HG03558 (cell line): ENCODE results near the gene ZAR1L.
A peak's percentile ranks its signal among the peaks of the same experiment; 100 is the strongest.

Source experiments
- ATAC-seq: cut with Tn5 transposase; IDR thresholded peaks from one replicate; pipeline ENCODE4 v1.9.1; 2021; ENCODE audit warnings: moderate number of reproducible peaks; ENCODE audit not compliant: unreplicated experiment; ENCODE audit errors: extremely low read depth

ZAR1L gene

GRCh38 chr13:32305646-32306045 lies 9.5 kb downstream of the ZAR1L start:
- ATAC-seq: no peak

GRCh38 chr13:32302461-32302860 lies 12.7 kb downstream of the ZAR1L start:
- ATAC-seq: no peak

DNA sequence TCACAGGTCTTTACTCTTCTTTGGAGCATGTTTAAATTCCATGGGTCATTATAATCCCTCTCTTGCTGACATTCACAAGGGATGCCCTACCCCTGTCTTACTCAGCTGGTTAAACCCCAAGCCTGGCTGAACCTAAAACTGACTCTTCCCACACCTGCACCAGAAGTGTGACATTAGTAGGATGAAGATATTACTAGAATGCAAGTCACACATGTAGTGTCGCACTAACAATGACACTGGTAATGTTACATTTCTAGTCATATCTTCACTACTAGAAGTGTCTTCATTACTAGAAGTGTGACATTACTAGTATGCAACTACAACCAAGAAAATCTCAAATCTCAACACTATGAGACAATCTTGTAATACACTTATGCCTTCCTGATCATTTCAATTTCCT lies 14.2 kb downstream of the ZAR1L start:
- no peak for ATAC-seq

DNA sequence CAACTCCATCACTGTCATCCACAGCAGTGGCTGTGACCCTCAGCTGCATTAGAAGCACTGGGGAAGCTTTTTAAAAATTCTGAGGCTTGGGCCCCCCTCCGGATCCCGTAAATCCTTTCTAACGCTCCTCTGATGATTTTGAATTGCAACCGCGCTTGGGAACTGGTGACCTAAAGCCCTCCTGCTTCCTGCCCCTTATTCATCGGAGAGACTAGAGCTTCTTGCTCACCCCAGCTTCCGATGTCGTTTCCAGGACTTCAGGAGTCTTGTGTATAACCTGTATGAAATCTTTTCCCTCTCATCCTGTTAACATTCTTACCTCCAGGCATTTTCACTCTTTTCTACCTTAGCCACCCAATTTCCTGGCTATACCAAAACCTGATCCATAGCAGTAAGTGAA lies 14.8 kb downstream of the ZAR1L start:
- ATAC-seq: no peak

DNA sequence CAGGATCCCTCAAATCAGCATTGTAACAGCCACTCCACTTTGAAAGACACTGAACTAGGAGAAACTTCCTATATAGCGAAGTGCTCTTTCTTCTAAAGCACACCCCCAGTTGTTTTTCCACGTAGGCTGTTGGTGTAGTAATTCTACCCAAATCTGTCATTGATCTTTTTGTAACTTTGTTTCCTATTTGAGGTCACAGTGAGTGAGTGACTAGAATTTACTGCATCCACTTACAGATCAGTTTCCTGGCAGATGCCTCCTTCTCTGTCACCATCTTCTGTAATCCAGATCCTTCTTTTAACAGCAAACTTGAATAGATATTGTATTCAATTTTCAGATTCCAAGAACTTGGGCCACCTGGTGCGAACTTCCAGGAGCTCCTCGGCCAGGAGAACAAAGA lies 15.3 kb downstream of the ZAR1L start:
- no peak for ATAC-seq

GRCh38 chr13:32298695-32299094 lies 16.5 kb downstream of the ZAR1L start:
- no peak for ATAC-seq

- no peak for ATAC-seq
Measured at GRCh38 chr13:32297206-32297605, 18.0 kb downstream of the ZAR1L start.

DNA sequence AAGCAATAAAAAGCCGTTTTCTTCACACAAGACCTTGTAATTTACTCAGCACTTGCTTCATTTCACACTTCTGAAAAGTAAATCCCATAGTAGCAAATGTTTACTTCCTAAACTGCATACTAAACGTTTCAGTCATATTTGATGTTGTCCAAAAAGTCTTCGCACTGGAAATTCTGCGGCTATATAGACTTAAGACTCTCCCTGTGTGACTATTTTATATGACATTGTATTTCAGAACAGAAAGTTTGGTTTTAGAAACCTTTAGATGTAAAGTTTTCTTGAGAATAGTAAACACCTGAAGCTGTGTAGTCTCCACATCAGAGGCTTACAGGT lies 29.6 kb downstream of the ZAR1L start:
- ATAC-seq: no peak

- ATAC-seq: no peak
Measured at GRCh38 chr13:32284927-32285632, 30.1 kb downstream of the ZAR1L start.

- ATAC-seq: no peak
Measured at GRCh38 chr13:32282096-32282711, 33.0 kb downstream of the ZAR1L start.

- ATAC-seq: no peak
Measured at GRCh38 chr13:32281096-32281495, 34.1 kb downstream of the ZAR1L start.

DNA sequence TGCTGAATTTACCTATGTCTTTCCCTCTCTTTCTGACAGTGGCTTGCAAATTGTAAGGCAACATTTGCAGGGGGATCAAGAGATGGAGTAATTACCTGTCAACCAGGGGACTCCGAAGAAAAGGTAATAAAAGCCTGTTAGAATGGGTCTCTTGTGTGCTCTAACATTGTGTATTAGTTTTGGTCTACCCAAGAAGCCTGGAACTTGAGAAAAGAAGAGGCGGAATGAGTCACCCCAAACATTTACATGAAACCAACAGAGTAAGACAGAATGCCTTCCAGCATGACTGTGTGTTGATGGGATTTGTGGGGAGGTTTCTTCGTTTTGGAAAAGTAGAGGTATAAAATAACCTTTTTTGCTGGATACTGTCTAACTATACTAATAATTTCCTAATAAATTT lies 36.7 kb downstream of the ZAR1L start:
- no peak for ATAC-seq

DNA sequence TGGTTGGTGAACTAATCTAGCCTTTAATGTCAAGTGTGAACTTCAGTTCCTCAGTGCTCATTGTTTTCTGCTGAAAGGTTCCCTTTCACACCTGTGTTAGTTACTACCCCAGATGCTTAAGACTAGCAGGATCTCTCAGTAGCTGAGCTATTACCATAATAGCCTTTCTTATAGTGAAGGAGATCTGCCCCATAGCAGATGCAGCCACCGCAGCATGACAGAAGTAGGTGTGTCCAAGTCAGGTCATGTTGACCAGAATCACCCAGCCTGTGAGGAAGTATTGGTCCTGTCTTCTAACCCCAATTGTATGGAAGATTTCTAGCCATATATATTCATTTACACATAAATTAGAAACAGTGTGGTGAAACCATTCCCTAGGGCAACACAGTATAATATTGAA lies 37.3 kb downstream of the ZAR1L start:
- ATAC-seq: no peak

DNA sequence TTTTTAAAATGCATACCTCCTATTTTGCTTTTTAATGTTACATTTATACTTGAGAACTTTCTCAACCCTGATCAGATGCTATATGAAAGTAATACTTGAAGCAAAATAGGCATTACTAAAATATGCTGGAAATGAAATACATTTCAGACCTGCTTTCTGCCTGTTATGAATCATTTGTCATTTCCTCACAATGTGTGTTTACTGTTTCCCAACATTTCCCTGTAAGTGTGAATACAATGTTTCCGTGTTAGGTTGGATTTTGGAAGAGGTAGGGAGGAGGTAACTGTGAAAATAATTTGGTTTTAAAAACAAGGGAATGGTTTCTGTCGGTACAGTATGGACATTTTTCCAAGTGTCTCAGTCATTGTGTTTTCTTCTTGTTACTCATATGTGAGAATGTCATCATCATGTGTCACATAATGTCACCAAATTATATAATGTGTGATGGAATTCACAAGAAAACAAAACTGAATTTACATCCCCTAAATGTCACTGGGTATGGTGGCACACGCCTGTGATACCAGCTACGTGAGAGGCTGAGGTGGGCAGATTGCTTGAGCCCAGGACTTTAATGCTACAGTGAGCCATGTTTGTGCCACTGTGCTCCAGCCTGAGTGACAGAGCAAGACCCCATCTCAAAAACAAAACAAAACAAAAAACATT lies 43.0 kb downstream of the ZAR1L start:
- ATAC-seq: no peak

GRCh38 chr13:32267836-32268439 lies 47.2 kb downstream of the ZAR1L start:
- ATAC-seq: peak; percentile 66

DNA sequence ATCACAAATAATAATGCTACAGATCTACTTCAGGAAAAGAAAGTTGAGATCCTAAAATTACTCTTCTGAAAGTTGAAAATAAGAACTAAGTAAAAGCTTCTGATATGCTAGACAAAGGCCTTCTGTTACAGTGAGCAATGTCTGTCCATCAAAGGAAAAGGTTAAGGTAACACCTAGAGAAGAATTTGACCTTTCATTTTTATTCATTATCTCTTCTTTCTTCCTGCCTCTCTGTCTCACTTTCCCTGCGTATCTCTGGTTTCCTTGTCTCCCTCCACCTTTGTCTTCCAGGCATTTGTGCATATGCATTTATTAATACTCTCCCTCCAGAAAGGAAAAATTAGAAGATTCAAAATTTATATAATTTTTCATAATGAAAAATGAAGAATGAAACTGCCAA lies 49.0 kb downstream of the ZAR1L start:
- no peak for ATAC-seq

- no peak for ATAC-seq
Measured at GRCh38 chr13:32265726-32266125, 49.4 kb downstream of the ZAR1L start.

DNA sequence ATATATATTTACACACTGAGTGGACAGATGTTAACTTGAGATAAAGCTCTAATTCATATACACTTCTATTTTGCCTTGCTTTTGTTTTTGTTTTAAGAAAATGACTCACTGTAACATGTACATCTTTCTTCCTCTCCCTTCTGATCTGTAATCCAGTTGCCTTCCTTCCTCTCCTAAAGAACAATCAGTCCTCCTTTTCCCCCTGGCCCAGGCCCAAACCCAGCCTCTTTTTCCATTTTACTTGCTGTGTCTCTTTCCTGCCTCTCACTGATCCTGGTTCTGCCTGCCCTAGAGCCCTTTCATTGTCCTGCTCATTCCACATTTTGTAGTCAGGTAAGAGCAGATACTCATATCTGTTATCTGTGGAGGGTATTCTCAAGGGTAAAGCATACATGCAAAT lies 50.8 kb downstream of the ZAR1L start:
- no peak for ATAC-seq

DNA sequence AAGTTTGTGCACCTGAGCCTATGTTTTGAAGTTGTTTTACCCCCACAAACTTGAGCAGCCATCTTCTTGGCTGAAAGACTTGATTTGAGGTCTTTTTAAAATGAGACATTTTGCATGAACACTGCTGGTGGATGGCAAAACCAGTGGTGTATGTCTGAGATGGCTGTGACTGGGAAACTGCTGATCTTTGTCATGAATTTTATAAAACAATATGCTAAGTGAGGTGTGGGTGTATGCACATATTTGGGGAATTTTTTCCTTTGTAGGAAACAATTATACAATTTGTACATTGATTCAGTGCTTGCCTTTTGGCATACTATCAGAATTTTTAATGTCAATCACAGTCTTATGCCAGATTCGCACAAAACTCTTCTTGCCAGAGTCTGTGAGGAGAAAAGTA lies 52.5 kb downstream of the ZAR1L start:
- ATAC-seq: no peak

DNA sequence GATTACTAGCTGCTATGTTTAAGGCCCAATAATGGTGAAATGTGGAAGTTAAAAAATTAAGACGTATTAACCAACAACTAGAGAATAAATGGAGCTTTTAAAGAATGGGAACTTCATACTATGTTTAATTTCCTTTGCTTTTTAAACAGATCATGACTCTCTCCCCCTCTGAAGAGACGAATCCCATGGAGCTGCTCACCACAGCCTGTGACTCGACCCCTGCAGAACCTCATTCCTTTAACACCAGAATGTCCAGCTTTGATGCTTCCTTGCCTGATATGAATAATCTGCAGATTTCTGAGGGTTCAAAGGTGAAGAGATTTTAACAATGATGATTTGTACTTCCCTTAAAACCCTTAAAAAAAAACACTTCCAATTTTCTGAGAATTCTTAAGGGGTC lies 53.0 kb downstream of the ZAR1L start:
- no peak for ATAC-seq

- ATAC-seq: no peak
Measured at GRCh38 chr13:32261567-32261966, 53.6 kb downstream of the ZAR1L start.
